ENCODE measurements around the gene ENG.
"Not testable (repeated sequence)": the region's sequence is repeated elsewhere in the genome, so short reads cannot be mapped to it uniquely, and the experiment has no call there.

ENG gene

DNA sequence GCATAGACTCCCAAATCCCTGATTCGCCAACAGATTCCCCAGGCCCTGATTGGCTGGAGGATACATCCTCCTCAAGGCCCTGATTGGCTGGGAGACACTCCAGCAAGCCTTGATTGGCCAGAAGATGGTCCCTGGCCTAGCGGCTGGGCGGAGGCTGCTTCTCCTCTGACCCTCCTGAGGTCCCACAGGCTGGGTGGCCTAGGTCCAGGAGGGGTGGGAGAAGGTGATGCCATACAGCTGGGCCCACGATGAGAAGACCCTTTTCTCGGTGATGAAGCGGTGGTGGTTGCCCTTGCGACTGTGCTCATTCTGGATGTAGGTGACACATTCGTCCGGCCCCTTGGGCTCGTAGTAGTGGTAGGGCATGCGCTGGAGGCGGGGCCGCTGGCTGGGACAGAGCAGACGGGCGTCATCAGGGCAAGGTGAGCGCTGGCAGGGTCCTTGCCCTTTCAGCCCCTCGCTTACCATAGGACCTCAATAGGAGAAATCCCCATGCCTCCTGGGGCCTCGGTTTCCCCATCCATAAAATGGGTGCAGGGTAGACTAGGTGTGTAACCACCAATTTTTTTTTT, 32.0 kb upstream of the ENG start:
- no peak overlapping the region for H3K4me3 ChIP-seq (ENCODE audit: control insufficient read depth, low read depth, low read length)
- peak; percentile 33 for DNase-seq (ENCODE audit: low read depth)
- TF ChIP-seq, protein P1, sequence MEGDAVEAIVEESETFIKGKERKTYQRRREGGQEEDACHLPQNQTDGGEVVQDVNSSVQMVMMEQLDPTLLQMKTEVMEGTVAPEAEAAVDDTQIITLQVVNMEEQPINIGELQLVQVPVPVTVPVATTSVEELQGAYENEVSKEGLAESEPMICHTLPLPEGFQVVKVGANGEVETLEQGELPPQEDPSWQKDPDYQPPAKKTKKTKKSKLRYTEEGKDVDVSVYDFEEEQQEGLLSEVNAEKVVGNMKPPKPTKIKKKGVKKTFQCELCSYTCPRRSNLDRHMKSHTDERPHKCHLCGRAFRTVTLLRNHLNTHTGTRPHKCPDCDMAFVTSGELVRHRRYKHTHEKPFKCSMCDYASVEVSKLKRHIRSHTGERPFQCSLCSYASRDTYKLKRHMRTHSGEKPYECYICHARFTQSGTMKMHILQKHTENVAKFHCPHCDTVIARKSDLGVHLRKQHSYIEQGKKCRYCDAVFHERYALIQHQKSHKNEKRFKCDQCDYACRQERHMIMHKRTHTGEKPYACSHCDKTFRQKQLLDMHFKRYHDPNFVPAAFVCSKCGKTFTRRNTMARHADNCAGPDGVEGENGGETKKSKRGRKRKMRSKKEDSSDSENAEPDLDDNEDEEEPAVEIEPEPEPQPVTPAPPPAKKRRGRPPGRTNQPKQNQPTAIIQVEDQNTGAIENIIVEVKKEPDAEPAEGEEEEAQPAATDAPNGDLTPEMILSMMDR (conservative IDR thresholded peaks at IDR 0.05; ENCODE audit: control insufficient read depth, insufficient read depth, low read depth, low read length): no peak

DNA sequence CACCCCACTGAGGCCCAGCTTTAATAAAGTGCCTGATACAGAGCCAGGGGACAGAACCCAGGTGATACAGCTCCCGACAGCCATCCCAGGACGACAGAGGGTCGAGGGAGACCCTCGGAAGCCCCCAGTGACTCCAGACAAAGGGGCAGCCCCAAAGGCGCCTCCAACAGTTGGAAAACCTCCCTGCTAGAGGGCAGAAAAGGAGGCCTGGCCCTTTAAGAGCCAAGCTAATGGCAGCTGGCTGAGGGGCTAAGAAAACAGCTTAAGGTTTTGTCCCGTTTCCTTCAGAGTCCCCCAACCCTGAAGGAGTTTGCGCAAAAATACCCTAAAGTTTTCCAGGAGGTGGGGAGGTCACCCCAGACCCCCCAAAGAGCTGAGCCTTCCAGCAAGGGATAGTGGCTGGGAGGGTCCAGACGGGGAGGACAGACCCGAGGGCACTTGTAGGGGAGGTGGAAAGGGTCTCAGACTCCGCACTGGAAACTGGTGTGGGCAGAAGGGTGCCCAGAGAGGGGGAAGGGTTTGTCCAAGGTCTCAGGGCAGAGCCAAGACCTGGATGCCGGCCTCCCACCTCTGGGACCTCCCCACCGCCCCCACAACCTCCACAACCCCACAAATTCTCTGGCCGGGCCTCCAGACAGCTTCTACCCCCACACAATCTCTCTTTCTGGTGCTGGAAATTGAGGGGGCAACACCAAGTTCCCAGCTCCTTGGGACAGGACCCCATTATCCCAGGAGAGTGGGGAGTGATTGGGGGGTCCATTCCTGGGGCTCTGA, 31.2 kb upstream of the ENG start:
- TF ChIP-seq, protein P1 (conservative IDR thresholded peaks at IDR 0.05; ENCODE audit: control insufficient read depth, insufficient read depth, low read depth, low read length): no peak
- DNase-seq (ENCODE audit: low read depth): no peak
- H3K4me3 ChIP-seq (ENCODE audit: control insufficient read depth, low read depth, low read length): no peak overlapping the region

DNA sequence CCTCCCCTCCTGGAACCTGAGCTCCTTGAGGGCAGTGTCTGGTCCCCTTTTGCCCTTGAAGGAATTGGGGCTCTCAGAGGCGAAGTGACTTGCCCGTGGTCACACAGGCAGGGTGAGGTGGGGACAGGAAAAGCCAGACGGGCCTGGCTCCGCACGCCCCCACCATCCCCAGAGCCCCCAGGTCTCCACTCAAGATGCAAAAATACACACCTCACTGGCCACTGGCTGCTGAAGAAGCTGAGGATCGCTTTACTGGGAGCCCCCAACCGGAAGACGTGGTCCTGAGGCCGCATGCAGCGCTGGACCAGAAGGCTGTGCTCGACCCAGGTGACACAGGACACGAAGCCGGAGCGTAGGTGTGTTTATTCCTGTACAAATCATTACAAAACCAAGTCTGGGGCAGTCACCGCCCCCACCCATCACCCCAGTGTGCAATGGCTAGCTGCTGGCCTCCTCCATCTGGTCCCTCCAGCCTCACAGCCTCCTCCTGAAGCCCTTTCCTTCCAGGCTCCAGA, 30.6 kb upstream of the ENG start:
- no peak for DNase-seq (ENCODE audit: low read depth)
- H3K4me3 ChIP-seq (ENCODE audit: control insufficient read depth, low read depth, low read length): no peak overlapping the region
- TF ChIP-seq, protein P1 (conservative IDR thresholded peaks at IDR 0.05; ENCODE audit: control insufficient read depth, insufficient read depth, low read depth, low read length): no peak

DNA sequence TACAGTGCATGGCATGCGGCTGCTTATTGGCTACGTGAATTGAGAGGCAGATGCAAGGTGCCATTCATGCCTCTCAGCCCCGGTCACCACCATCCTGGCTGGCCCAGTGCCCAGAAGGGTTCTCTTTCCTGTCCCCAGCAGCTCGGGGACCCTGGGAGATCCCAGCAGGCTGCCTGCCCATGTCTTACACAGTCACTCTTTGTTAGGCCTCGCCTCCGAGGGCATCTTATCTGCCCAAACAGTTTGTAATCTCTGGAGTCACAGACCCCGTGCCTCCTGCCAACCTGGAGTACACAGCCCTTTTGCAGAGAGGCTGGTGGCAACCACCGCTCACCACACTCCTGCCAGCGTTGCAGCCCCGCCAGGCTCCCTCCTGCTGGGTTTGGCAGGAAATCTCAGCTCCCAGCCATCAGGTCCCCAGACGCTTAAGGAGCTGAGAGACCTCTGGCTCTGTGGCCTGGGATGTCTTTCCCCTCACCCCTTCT, 30.0 kb upstream of the ENG start:
- TF ChIP-seq, protein P1 (conservative IDR thresholded peaks at IDR 0.05; ENCODE audit: control insufficient read depth, insufficient read depth, low read depth, low read length): no peak
- no peak overlapping the region for H3K4me3 ChIP-seq (ENCODE audit: control insufficient read depth, low read depth, low read length)
- DNase-seq (ENCODE audit: low read depth): no peak

DNA sequence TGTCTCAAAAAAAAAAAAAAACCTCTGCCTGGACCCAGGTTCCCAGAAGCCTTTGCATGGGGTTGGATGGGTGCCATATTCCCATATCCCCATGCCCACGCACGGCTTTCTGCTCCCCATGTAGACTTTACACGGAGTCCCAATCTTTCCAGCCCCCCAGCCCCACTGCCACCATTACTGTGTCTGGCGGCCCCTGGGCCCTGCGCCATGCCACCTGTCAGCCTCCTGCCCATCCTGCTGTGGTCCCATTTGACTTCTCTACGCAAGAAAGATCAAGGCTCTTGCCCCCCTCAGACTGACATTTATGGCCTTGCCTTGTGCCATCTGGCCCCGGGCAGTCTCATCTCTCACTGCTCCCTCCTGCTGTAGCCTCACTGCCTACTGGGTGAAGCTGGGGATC, 29.5 kb upstream of the ENG start:
- no peak for DNase-seq (ENCODE audit: low read depth)
- H3K4me3 ChIP-seq (ENCODE audit: control insufficient read depth, low read depth, low read length): no peak overlapping the region
- TF ChIP-seq, protein P1 (conservative IDR thresholded peaks at IDR 0.05; ENCODE audit: control insufficient read depth, insufficient read depth, low read depth, low read length): no peak

DNA sequence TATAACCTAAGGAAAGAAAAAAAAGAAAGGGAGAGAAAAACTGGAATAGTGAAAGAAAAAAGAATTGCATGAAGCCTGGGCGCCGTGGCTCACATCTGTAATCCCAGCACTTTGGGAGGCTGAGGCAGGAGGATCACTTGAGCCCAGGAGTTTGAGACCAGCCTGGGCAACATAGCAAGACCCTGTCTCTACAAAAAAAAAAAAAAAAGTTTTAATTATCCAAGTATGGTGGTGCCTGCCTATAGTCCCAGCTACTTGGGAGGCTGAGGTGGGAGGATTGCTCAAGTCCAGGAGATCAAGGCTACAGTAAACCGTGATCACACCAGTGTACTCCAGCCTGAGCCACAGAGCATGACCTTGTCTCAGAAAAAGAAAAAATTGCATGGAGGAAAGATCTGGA, 27.3 kb upstream of the ENG start:
- not testable (repeated sequence) for H3K4me3 ChIP-seq (ENCODE audit: control insufficient read depth, low read depth, low read length); DNase-seq (ENCODE audit: low read depth)

DNA sequence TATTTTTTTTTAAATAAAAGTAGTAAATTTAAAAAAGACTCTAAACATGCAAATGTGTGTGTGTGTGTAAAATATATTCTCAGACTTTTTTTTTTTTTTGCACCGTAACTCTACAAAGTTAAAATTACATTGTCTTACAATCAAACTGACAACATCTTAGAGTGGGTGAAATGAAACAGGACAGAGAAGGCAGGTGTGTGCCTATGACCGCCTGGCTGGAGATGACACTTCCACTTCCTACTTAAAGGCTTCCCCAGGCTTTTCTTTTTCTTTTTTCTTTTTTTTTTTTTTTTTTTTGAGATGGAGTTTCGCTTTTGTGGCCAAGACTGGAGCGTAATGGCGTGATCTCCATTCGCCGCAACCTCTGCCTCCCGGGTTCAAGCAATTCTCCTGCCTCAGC, 25.7 kb upstream of the ENG start:
- no peak for DNase-seq (ENCODE audit: low read depth)
- no peak overlapping the region for H3K4me3 ChIP-seq (ENCODE audit: control insufficient read depth, low read depth, low read length)
- TF ChIP-seq, protein P1 (conservative IDR thresholded peaks at IDR 0.05; ENCODE audit: control insufficient read depth, insufficient read depth, low read depth, low read length): no peak

All from fibroblast of mammary gland (primary cell).